Measurements from ENCODE around the gene IFNL3. TPM values are rescaled to one million over a fixed set of nuclear protein-coding genes. Genes with fewer than 3 reads are reported as not detected.
A peak's percentile ranks its signal among the peaks of the same experiment; 100 is the strongest.

Gene IFNL3
- total and polyA plus RNA-seq, 9 of the 15 experiments (the other 6 are each of a cell fraction or from before 2014, with no cell fraction given), result not detected

DNA sequence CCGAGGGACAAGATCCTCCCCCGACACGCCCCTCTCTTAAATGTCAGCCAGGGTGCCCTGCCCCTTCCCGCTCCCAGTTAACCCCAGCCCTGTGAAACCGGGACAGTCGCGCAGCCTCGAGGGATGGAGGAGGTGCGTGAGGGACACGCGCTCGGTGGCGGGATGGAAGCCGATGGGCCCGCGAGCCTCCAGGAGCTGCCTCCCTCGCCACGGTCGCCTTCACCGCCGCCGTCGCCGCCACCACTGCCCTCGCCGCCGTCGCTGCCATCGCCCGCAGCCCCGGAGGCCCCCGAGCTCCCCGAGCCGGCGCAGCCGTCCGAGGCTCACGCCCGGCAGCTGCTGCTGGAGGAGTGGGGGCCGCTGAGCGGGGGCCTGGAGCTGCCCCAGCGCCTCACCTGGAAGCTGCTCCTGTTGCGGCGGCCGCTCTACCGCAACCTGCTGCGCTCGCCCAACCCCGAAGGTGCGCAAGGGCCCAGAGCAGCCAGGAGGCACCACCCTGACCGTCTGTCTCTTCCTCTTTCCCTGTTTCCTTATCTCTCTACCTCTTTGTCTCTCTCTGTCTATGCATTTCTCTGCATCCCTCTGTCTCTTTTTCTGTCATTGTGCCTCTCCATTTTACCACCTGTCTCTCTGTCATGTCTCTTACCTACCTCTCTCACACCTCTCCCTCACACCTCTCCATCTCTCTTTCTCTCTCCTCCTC lies 47.8 kb downstream of the IFNL3 start, which contains the start of gene NCCRP1 (continued):
- TF ChIP-seq, protein P1, sequence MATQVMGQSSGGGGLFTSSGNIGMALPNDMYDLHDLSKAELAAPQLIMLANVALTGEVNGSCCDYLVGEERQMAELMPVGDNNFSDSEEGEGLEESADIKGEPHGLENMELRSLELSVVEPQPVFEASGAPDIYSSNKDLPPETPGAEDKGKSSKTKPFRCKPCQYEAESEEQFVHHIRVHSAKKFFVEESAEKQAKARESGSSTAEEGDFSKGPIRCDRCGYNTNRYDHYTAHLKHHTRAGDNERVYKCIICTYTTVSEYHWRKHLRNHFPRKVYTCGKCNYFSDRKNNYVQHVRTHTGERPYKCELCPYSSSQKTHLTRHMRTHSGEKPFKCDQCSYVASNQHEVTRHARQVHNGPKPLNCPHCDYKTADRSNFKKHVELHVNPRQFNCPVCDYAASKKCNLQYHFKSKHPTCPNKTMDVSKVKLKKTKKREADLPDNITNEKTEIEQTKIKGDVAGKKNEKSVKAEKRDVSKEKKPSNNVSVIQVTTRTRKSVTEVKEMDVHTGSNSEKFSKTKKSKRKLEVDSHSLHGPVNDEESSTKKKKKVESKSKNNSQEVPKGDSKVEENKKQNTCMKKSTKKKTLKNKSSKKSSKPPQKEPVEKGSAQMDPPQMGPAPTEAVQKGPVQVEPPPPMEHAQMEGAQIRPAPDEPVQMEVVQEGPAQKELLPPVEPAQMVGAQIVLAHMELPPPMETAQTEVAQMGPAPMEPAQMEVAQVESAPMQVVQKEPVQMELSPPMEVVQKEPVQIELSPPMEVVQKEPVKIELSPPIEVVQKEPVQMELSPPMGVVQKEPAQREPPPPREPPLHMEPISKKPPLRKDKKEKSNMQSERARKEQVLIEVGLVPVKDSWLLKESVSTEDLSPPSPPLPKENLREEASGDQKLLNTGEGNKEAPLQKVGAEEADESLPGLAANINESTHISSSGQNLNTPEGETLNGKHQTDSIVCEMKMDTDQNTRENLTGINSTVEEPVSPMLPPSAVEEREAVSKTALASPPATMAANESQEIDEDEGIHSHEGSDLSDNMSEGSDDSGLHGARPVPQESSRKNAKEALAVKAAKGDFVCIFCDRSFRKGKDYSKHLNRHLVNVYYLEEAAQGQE (IDR thresholded peaks at IDR 0.05; ENCODE audit: borderline replicate concordance), result no peak
- TF ChIP-seq, protein P1 (CRISPR knock-in tag; IDR thresholded peaks at IDR 0.05; ENCODE audit: low read depth), result no peak
- TF ChIP-seq BMI1 (IDR thresholded peaks at IDR 0.05; ENCODE audit: low read length) (no peak), GATAD2B (IDR thresholded peaks at IDR 0.05; ENCODE audit: borderline replicate concordance) (no peak), PHB (CRISPR knock-in tag; IDR thresholded peaks at IDR 0.05) (no peak), ZFX (CRISPR knock-in tag; IDR thresholded peaks at IDR 0.05) (peak; percentile 36; the same call in 1 of the 2 replicates), USF1 (CRISPR knock-in tag; IDR thresholded peaks at IDR 0.05) (no peak), ZNF134 (CRISPR knock-in tag; conservative IDR thresholded peaks at IDR 0.05) (no peak), USF2 (CRISPR knock-in tag; IDR thresholded peaks at IDR 0.05) (no peak), ILK (tag; IDR thresholded peaks at IDR 0.05; ENCODE audit: borderline replicate concordance, low read depth) (no peak), SNAPC5 (CRISPR knock-in tag; IDR thresholded peaks at IDR 0.05) (no peak), ZNF212 (CRISPR knock-in tag; IDR thresholded peaks at IDR 0.05) (no peak)
- TF ChIP-seq, protein P2, sequence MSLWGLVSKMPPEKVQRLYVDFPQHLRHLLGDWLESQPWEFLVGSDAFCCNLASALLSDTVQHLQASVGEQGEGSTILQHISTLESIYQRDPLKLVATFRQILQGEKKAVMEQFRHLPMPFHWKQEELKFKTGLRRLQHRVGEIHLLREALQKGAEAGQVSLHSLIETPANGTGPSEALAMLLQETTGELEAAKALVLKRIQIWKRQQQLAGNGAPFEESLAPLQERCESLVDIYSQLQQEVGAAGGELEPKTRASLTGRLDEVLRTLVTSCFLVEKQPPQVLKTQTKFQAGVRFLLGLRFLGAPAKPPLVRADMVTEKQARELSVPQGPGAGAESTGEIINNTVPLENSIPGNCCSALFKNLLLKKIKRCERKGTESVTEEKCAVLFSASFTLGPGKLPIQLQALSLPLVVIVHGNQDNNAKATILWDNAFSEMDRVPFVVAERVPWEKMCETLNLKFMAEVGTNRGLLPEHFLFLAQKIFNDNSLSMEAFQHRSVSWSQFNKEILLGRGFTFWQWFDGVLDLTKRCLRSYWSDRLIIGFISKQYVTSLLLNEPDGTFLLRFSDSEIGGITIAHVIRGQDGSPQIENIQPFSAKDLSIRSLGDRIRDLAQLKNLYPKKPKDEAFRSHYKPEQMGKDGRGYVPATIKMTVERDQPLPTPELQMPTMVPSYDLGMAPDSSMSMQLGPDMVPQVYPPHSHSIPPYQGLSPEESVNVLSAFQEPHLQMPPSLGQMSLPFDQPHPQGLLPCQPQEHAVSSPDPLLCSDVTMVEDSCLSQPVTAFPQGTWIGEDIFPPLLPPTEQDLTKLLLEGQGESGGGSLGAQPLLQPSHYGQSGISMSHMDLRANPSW (CRISPR knock-in tag; IDR thresholded peaks at IDR 0.05), result no peak
- TF ChIP-seq, protein P3, sequence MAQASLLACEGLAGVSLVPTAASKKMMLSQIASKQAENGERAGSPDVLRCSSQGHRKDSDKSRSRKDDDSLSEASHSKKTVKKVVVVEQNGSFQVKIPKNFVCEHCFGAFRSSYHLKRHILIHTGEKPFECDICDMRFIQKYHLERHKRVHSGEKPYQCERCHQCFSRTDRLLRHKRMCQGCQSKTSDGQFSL (CRISPR knock-in tag; IDR thresholded peaks at IDR 0.05), result no peak
- TF ChIP-seq, protein P3 (tag; IDR thresholded peaks at IDR 0.05), result no peak
